SH-SY5Y (cell line): ENCODE results near the gene SCG5.

Experiments
- GATA2 ChIP-seq: IDR thresholded peaks from 2 replicates; pipeline ENCODE4 v1.6.1; 2011; ENCODE audit warnings: mild to moderate bottlenecking, low read depth, low read length
- GATA3 ChIP-seq: IDR thresholded peaks from 2 replicates; pipeline ENCODE4 v1.6.1; 2011; ENCODE audit warnings: low read depth, mild to moderate bottlenecking, low read length, moderate library complexity

GRCh38 chr15:32722136-32722535 is 80.6 kb downstream of the SCG5 start:
- TF ChIP-seq GATA2 (no peak), GATA3 (no peak)
